Measurements from ENCODE around the gene ZNRF3. TPM values are rescaled to one million over a fixed set of nuclear protein-coding genes. Genes with fewer than 3 reads are reported as not detected.

Gene ZNRF3
- total RNA-seq, 1 donor from 2014 or later = 18.5 TPM

GRCh38 chr22:28936200-28936599 lies 52.8 kb downstream of the ZNRF3 start:
- DNase-seq (ENCODE audit: low read depth, low spot score) = no peak
- TF ChIP-seq CTCF (conservative IDR thresholded peaks at IDR 0.05) = no peak
- Mint-ChIP-seq H3K27ac (ENCODE audit: unreplicated experiment) (peak overlapping the region; percentile 63), H3K4me3 (no peak overlapping the region), H3K9me3 (no peaks in the 10 kb centered on the region), H3K27me3 (ENCODE audit: low read depth) (no peaks in the 10 kb centered on the region), H3K4me1 (peaks cover 80% of the 10 kb centered on the region), H3K36me3 (ENCODE audit: low read depth) (no peaks in the 10 kb centered on the region)

GRCh38 chr22:28937206-28938025 lies 54.0 kb downstream of the ZNRF3 start:
- Mint-ChIP-seq H3K9me3 (no peaks in the 10 kb centered on the region), H3K27ac (ENCODE audit: unreplicated experiment) (no peak overlapping the region)

GRCh38 chr22:28938286-28938833 lies 55.0 kb downstream of the ZNRF3 start:
- no peak for DNase-seq (ENCODE audit: low read depth, low spot score)
- no peaks in the 10 kb centered on the region for H3K36me3 Mint-ChIP-seq (ENCODE audit: low read depth)
- peaks cover 85% of the 10 kb centered on the region for H3K4me1 Mint-ChIP-seq
- no peaks in the 10 kb centered on the region for H3K27me3 Mint-ChIP-seq (ENCODE audit: low read depth)
- H3K4me3 Mint-ChIP-seq = no peak overlapping the region
- no peaks in the 10 kb centered on the region for H3K9me3 Mint-ChIP-seq
- no peak for TF ChIP-seq CTCF (conservative IDR thresholded peaks at IDR 0.05)
- H3K27ac Mint-ChIP-seq (ENCODE audit: unreplicated experiment) = no peak overlapping the region

More at GRCh38 chr22:28937206-28938025, 54.0 kb downstream of the ZNRF3 start:
- Mint-ChIP-seq H3K27me3 (ENCODE audit: low read depth) (no peaks in the 10 kb centered on the region), H3K36me3 (ENCODE audit: low read depth) (no peaks in the 10 kb centered on the region), H3K4me3 (no peak overlapping the region), H3K4me1 (peaks cover 84% of the 10 kb centered on the region)
- no peak for DNase-seq (ENCODE audit: low read depth, low spot score)
- no peak for TF ChIP-seq CTCF (conservative IDR thresholded peaks at IDR 0.05)

GRCh38 chr22:28939394-28939793 lies 56.0 kb downstream of the ZNRF3 start:
- Mint-ChIP-seq H3K4me3 (no peak overlapping the region), H3K4me1 (peaks cover 83% of the 10 kb centered on the region)
- TF ChIP-seq CTCF (conservative IDR thresholded peaks at IDR 0.05) = no peak

GRCh38 chr22:28939932-28940331 lies 56.6 kb downstream of the ZNRF3 start:
- H3K4me3 Mint-ChIP-seq = peak overlapping the region; percentile 58

More at GRCh38 chr22:28939394-28939793, 56.0 kb downstream of the ZNRF3 start:
- H3K27me3 Mint-ChIP-seq (ENCODE audit: low read depth) = no peaks in the 10 kb centered on the region
- H3K9me3 Mint-ChIP-seq = no peaks in the 10 kb centered on the region
- H3K27ac Mint-ChIP-seq (ENCODE audit: unreplicated experiment) = no peak overlapping the region
- no peak for DNase-seq (ENCODE audit: low read depth, low spot score)
- peaks cover 4% of the 10 kb centered on the region for H3K36me3 Mint-ChIP-seq (ENCODE audit: low read depth)

More at GRCh38 chr22:28939932-28940331, 56.6 kb downstream of the ZNRF3 start:
- Mint-ChIP-seq H3K27ac (ENCODE audit: unreplicated experiment) (peak overlapping the region; percentile 79), H3K27me3 (ENCODE audit: low read depth) (no peaks in the 10 kb centered on the region), H3K9me3 (no peaks in the 10 kb centered on the region), H3K4me1 (peaks cover 80% of the 10 kb centered on the region), H3K36me3 (ENCODE audit: low read depth) (peaks cover 4% of the 10 kb centered on the region)
- no peak for TF ChIP-seq CTCF (conservative IDR thresholded peaks at IDR 0.05)
- DNase-seq (ENCODE audit: low read depth, low spot score) = no peak

Measured in neural crest cell (in vitro differentiated cells).